Keratinocyte (primary cell): ENCODE data around the gene AUH. TPM values are rescaled to one million over a fixed set of nuclear protein-coding genes. Genes with fewer than 3 reads are reported as not detected.

Experiments
- DNase-seq: peaks from one replicate; pipeline ENCODE4 v3.0.0-alpha.2; 2011; ENCODE audit warnings: low read depth, missing footprints, low spot score
- FAIRE-seq: peaks from 2 replicates; lab custom pipeline; 2011; peaks lifted over from hg19 to GRCh38; lab: Jason Lieb, UNC
- H2AFZ ChIP-seq: 2 replicates; pipeline ENCODE4 v1.6.0; 2012; ENCODE audit warnings: low read length, control low read depth, inconsistent platforms; ENCODE audit not compliant: control insufficient read depth
- H3K27ac ChIP-seq: 2 replicates; pipeline ENCODE4 v1.5.1; 2011; ENCODE audit warnings: low read length; ENCODE audit not compliant: control insufficient read depth, insufficient read depth
- H3K27me3 ChIP-seq: 3 replicates; pipeline ENCODE4 v1.6.0; 2011; ENCODE audit warnings: low read length; ENCODE audit not compliant: control insufficient read depth, insufficient read depth; ENCODE audit errors: extremely low read depth
- H3K36me3 ChIP-seq, 2 experiments: 2 replicates in 1 of 2; 3 replicates in 1 of 2; pipeline ENCODE4 v1.5.1; 2011; ENCODE audit warnings: low read length in 2 of 2, mild to moderate bottlenecking in 1 of 2; ENCODE audit not compliant: control insufficient read depth in 2 of 2, insufficient read depth in 2 of 2; ENCODE audit errors: extremely low read depth in 1 of 2
- H3K4me1 ChIP-seq: 3 replicates; pipeline ENCODE4 v1.5.1; 2011; ENCODE audit warnings: low read length; ENCODE audit not compliant: control insufficient read depth, insufficient read depth; ENCODE audit errors: extremely low read depth
- H3K4me2 ChIP-seq: 3 replicates; pipeline ENCODE4 v1.6.0; 2011; ENCODE audit warnings: low read depth, low read length; ENCODE audit not compliant: control insufficient read depth, insufficient read depth; ENCODE audit errors: extremely low read depth
- H3K4me3 ChIP-seq, 3 experiments: fragments of 200-600 bp in 1 of 3; sonication (generic) in 1 of 3; 2 replicates in 2 of 3; 3 replicates in 1 of 3; pipeline ENCODE4 v1.5.1; 2011 to 2016; ENCODE audit warnings: low read length in 3 of 3, mild to moderate bottlenecking in 3 of 3, control low read depth in 2 of 3, inconsistent platforms in 1 of 3, low read depth in 1 of 3, mixed read lengths in 1 of 3, mixed run types in 1 of 3, moderate library complexity in 1 of 3; ENCODE audit not compliant: control insufficient read depth in 2 of 3, insufficient read depth in 2 of 3; ENCODE audit errors: extremely low read depth in 1 of 3
- H3K79me2 ChIP-seq: 2 replicates; pipeline ENCODE4 v1.6.0; 2012; ENCODE audit warnings: low read length; ENCODE audit not compliant: control insufficient read depth, insufficient read depth
- H3K9ac ChIP-seq: 3 replicates; pipeline ENCODE4 v1.6.0; 2011; ENCODE audit warnings: low read length; ENCODE audit not compliant: control insufficient read depth, insufficient read depth; ENCODE audit errors: extremely low read depth
- H3K9me1 ChIP-seq: 3 replicates; pipeline ENCODE4 v1.6.0; 2011; ENCODE audit warnings: low read length; ENCODE audit not compliant: control insufficient read depth, insufficient read depth; ENCODE audit errors: extremely low read depth
- H3K9me3 ChIP-seq: 2 replicates; pipeline ENCODE4 v1.5.1; 2012; ENCODE audit warnings: low read depth, low read length; ENCODE audit not compliant: control insufficient read depth
- H4K20me1 ChIP-seq: 3 replicates; pipeline ENCODE4 v1.6.0; 2011; ENCODE audit warnings: low read length; ENCODE audit not compliant: control insufficient read depth, insufficient read depth; ENCODE audit errors: extremely low read depth
- CTCF ChIP-seq, 3 experiments: IDR thresholded peaks in 1 of 3; conservative IDR thresholded peaks in 1 of 3; optimal IDR thresholded peaks in 1 of 3; 2 replicates in 2 of 3; 3 replicates in 1 of 3; pipeline versions ENCODE3 to v1.5.1; 2011; ENCODE audit warnings: low read length in 3 of 3, mild to moderate bottlenecking in 3 of 3, moderate library complexity in 2 of 3, control low read depth in 1 of 3, inconsistent platforms in 1 of 3; ENCODE audit not compliant: insufficient read depth in 2 of 3; ENCODE audit errors: extremely low read depth in 1 of 3
- EZH2 ChIP-seq: IDR thresholded peaks from one replicate; pipeline ENCODE4 v1.6.1; 2012; ENCODE audit warnings: inconsistent platforms, mild to moderate bottlenecking, low read length, moderate library complexity
- dilution Hi-C: fragments of 300-500 bp; cut with MboI; formaldehyde crosslinking; loops from one replicate; pipeline ENCODE4 v1.7.0; 2020; ENCODE audit warnings: low sequenced_read_pairs; ENCODE audit not compliant: extremely low pct_ligation_motif_present
- polyA plus RNA-seq, 5 experiments: library from polyadenylated mRNA; depleted of rRNA in 3 of 5; stranded (reverse) in 3 of 5; stranded (forward) in 1 of 5; unstranded in 1 of 5; fragments of >200 nt; gene quantifications; 1 replicate in 1 of 5; 2 replicates in 3 of 5; 3 replicates in 1 of 5; pipeline versions ENCODE4 v1.2.1 to v1.2.3, GENCODE V29; 2011 to 2012; ENCODE audit warnings: missing spikeins in 2 of 5, low read depth in 1 of 5, low replicate concordance in 1 of 5

Gene AUH
- polyA plus RNA-seq, 1 donor (not counting 4 experiments of a cell fraction or from before 2014, with no cell fraction given) = 5.5 TPM

GRCh38 chr9:91187965-91188344 is 173.8 kb downstream of the AUH start:
- no peaks in the 10 kb centered on the region for H3K27me3 ChIP-seq
- dilution Hi-C loops = no loop called here
- H3K4me2 ChIP-seq = no peak overlapping the region
- H4K20me1 ChIP-seq = no peaks in the 10 kb centered on the region
- DNase-seq (no peak), FAIRE-seq (no peak)
- H3K4me3 ChIP-seq = no peak overlapping the region
- H3K9ac ChIP-seq = no peak overlapping the region
- no peaks in the 10 kb centered on the region for H3K9me3 ChIP-seq
- no peaks in the 10 kb centered on the region for H3K36me3 ChIP-seq
- H3K4me1 ChIP-seq = peaks cover 14% of the 10 kb centered on the region
- H3K9me1 ChIP-seq = no peaks in the 10 kb centered on the region
- H2AFZ ChIP-seq = no peak overlapping the region
- no peaks in the 10 kb centered on the region for H3K79me2 ChIP-seq
- no peak for TF ChIP-seq EZH2
- TF ChIP-seq CTCF (optimal IDR thresholded peaks at IDR 0.05 in 1 of 3, IDR thresholded peaks at IDR 0.05 in 1 of 3, conservative IDR thresholded peaks at IDR 0.05 in 1 of 3; ENCODE audit: extremely low read depth in 1 of 3, insufficient read depth in 2 of 3, low read length in 3 of 3) = no peak
- H3K27ac ChIP-seq = no peak overlapping the region

- FAIRE-seq = no peak
- TF ChIP-seq EZH2 (no peak), CTCF (optimal IDR thresholded peaks at IDR 0.05 in 1 of 3, IDR thresholded peaks at IDR 0.05 in 1 of 3, conservative IDR thresholded peaks at IDR 0.05 in 1 of 3; ENCODE audit: extremely low read depth in 1 of 3, insufficient read depth in 2 of 3, low read length in 3 of 3) (no peak)
- Histone ChIP-seq H3K27ac (no peak overlapping the region), H3K4me3 (no peak overlapping the region), H2AFZ (no peak overlapping the region), H3K9ac (no peak overlapping the region), H3K4me1 (peaks cover 15% of the 10 kb centered on the region), H3K4me2 (no peak overlapping the region), H3K9me3 (no peaks in the 10 kb centered on the region), H3K36me3 (no peaks in the 10 kb centered on the region), H3K79me2 (no peaks in the 10 kb centered on the region), H3K9me1 (peaks cover 2% of the 10 kb centered on the region), H3K27me3 (no peaks in the 10 kb centered on the region), H4K20me1 (no peaks in the 10 kb centered on the region)
- no peak for DNase-seq
- dilution Hi-C loops = no loop called here
These were observed 174.3 kb downstream of the AUH start for GRCh38 chr9:91187311-91187964.
